Tongue (tissue), 2 donors: ENCODE measurements around the gene MYO9A. TPM values are rescaled to one million over a fixed set of nuclear protein-coding genes. Genes with fewer than 3 reads are reported as not detected.

Experiments
- DNase-seq: peaks from one replicate; pipeline ENCODE4 v3.0.0-alpha.2; 2015
- total RNA-seq: library from RNA; depleted of rRNA; stranded (reverse); fragments of >200 nt; gene quantifications from one replicate; pipeline ENCODE4 v1.2.3, GENCODE V29; 2014

The MYO9A gene
- total RNA-seq, 1 donor from 2014 or later = 111 TPM

DNA sequence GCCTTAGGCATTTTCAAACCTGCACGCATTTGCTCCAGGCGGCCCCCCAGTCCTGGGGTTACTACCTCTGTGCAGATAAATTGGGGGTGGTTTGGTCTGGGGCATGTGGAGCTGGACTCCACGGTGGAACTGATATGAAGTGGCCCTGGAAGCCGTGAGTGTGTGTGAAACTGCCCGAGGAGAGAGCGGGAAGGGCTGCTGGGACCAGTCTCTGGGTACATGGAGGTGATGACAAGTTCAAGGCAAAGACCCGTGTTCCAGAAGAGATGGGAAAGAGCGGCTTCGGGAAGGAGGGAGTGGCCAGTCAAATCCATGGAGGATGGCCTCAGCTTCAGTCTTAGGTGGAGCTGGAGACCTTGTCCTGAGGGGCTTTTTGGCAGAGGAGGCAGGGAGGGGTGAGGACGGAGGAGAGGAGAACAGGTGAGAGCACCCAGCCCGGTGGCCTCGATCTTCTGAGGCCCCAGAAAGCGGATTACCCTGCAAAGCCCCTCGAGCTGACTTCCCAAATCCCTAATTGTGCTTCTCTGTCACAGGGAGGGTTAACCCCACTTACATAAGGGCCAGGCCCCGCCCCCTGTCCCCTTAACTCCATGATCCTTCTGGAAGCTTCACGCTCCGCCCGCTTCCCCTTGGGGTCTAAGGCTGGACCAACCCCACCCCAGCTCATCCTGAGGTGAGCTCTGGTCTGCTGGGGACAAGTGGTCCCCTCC, 309.5 kb downstream of the MYO9A start:
- no peak for DNase-seq

DNA sequence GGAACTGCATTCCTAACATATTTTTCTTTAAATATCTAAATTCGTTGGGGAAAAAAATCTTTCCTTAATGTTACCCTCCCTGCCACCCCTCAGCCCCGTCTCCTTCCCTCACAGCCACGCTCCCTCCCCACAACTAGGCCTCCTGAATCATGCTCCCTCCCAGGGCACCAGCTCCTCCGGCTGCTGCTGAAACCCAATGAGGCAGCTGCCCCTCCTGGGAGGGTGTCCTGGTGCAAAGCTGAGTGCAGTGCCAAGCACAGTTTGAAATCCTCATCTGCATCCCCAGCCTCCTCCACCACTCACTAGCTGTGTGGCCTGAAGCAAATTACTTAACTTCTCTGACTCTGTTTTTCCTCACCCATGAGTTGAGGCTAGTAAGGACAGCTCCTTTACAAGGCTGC, 310.3 kb downstream of the MYO9A start:
- peak; percentile 65 for DNase-seq

DNA sequence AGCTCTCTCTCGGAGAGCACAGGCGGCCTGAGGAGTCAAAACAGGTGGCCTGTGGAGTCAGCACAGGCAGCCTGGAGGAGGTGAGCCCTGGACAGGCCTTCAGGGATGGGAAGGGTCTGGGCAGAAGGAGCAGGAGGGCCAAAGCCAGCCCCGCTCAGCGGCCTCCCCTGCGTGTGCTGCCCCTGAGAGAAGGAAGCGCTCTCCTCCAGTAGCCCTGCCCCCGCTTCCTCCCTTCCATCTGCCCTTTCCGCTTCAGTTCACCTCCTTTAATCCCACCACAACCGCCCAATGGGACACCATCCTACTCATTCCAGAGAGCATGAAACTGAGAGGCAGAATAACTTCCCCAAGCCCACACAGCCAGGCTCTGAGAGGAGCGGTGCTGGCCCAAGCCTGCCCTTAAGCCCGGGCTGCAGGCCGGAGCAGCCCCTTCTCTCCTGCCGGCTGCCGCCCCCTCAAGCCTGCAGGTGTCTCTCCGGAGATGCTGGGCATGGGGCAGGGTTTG, 310.8 kb downstream of the MYO9A start:
- peak; percentile 28 for DNase-seq

DNA sequence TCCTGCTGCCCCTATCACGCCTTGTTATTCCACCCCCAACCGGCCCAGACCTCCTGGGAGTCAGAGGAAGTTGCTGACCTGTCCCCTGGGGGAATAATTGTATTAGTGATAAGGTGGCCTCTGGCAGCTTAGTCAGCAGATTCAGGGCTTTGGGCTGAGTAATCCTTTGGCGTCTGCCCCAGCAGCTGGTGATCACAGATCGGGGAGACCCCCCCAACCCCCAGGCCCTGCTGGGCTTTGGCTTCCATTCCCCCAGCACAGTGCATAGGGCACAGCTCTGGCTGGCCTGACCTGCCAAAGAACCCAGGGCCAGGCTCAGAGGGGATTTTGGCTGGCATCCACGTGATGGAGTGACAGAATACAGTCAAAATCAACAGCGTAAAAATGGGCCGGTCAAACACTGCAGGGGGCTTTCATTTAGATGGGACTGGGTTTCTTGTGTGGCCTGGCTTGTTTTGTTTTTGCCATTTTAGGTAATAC, 311.5 kb downstream of the MYO9A start:
- DNase-seq = peak; percentile 55

DNA sequence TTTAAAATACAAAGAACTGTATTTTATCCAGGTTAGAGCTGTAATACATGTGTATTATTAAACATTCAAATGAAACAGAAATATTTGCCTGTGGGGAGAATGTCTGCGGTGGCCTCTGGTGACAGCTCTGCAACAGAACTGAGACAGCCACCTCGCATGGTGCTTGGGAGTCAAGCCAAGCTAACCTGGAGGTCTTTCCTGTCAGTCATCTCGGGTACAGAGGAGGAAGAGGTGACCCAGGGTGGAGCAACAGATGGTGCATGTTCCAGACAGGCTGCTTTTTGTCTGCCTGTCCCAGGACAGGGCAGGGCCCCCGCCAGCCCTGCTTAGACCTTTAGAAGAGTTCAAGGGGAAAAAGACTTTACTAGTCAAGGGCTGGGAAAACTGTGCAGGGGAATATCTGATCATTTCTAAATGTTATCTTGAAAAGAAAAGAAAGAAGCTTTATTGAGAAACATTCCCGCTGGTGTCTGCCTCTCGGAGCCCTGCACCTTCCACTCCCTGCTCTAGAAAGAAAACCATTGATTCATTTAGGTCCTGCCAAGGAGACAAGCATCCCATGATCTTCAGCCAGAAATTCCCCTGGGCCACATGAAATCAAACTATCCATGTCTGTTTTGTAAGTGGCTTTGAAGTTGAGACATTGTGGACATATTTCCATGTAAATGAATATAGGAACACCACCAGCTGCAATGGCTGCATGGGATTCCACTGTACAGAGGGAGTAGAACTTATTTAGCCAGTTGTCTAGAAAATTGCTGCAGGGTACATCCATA, 313.1 kb downstream of the MYO9A start:
- DNase-seq = peak; percentile 70

DNA sequence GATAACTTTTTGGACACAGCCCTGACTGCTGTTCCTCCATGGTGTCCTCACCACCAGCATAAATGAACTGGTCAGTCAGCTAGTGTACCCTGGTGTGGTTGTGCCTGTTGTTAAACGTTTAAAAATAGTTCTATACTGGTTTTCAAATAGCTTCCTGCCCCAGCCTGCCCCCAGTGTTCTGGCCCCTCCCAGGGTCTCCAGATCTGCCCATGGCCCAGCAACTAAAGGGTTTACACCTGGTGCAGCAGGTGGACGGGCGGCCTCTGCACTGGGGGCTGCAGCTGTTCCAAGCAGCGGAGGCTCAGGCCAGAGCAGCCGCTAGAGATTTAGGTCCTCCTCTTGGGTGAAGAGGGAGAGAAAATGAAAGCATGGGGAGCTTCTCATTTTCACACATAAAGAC, 313.7 kb downstream of the MYO9A start:
- peak; percentile 77 for DNase-seq

DNA sequence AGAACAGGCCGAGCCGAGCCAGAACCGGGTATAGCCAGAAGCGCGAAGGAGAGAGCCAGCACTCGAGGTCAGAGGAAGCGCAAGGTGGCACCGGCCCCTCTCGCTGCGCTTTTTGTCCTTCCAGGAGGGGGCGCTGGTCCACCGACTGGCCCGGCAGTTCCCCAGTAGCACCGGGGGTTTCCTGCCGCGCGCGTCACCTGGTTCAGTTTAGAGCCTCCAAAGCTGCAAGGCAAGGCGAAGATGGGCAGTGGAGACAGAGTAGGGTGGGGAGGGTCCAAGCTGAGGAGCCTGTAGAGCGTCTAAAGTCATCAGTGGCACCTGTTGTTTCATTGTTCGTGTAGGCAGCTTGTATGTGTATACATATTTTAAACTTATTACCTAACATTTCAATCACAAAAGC, 315.2 kb downstream of the MYO9A start:
- DNase-seq = no peak

DNA sequence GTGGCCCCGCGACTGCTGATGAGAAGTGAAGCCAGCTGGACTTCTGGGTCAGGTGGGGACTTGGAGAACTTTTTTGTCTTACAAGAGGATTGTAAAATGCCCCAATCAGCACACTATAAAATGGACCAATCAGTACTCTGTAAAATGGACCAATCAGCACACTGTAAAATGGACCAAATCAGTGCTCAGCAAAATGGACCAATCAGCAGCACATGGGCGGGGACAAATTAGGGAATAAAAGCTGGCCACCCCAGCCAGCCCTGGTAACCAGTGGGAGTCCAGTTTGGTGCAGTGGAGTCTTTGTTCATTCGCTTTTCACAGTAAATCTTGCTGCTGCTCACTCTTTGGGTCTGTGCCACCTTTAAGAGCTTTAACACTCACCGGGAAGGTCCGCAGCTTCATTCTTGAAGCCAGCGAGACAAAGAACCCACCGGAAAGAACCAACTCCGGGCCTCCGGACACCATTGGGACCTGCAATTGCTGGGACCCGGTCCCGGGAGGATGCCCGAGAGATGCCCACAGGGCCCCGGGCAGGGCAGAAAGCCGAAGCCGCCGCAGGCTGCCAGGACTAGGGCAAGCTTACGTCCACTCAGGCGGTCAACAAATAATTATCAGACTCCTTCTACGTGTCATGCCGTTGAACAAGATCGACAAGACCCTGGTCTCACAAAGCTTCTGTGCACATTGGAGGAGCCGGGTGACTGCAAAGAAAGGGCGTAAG, 315.9 kb downstream of the MYO9A start:
- no peak for DNase-seq

DNA sequence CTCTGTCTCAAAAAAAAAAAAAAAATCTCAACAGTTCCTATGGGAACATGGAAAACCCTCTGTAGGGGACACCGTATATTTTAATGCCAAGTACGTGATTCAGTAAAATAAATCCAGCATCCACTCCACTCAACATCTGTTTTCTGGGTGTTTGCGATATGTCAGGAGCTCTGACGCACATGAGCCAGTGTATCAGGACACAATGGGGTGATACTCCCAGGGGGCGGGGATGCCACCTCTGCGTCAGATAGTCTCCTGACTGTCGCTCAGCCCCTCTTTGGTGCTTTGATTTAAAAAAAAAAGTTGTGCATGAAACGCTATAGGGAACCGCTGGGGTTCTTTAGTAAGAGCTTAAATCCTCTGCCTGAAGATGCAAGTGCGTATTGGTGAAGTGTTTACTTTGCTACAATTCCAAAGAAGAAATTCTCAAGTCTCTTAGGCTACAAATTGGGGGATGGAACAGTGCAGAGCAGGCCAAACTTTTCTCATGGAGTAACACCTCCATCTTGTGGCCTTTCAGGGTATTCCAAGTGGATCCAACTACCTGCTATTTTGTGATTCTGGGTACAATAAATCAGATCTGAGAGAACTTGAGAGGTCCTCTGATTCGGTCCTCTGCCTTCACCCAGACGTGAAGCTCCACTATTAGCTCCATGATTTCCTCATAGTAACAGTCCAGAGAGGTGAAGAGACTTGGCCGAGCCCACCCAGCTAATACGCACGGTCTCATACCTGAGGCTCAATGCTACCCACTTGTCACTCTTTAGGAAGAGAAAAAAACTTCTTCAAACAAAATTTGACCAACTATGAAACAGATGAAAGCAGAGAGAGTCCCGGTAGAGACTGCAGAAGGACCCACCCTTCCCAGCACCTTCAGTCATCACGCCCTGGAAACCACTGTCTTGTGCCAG, 316.9 kb downstream of the MYO9A start:
- DNase-seq = peak; percentile 92

DNA sequence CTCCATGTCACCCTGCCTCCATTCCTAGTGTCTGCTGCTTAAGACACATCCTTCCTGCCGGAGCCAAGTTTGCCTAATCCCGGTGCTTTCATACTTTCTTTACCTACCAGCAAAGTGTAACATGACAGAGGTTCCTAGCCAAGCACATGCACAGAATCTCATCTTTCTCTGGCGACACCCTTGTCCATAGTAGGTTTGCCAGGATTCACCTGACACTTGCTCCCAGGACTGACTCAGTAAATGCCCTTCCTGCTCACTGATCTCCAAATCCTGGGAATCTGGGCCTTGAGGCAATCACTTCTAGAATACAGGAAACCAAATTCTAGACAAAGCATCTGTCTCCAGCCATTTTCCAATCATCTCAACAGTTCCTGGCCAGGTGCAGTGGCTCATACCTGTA, 317.8 kb downstream of the MYO9A start:
- DNase-seq = no peak

DNA sequence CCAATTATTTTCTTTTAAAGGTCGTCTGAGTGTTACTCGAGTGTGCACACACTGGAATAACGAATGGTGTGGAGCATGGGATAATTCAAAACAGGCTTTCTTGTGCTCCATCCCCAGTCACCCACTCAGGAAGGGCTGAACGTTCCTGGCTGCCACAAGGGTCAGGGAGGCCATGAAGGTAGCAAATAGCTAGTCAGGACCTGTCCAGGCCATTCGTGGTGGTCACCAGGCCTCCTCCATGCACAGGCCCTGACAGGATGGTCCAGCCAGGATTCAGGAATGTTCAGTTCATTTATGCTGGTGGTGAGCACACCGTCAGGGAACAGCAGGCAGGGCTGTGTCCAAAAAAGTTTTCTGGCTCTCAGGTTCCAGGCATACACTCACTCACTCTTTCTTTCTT, 319.3 kb downstream of the MYO9A start:
- no peak for DNase-seq

DNA sequence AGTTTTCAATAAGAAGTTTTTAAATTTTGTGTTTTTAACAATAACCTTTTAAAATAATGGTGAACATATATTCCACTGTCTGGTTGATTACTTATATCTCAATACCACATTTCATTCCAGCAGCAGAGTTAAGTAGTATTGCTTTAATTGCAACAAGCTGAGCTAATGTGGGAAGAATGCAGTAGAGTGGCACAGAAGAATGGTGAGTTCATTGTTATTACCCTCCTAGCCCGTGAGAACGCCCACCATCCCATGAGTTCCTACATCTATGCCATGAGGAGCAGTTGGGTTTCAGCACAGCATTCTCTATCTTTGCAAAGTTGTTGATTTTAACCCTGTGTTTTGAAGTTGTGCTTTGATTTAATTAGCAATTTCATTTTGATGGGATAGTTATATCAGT, 325.4 kb downstream of the MYO9A start:
- no peak for DNase-seq

DNA sequence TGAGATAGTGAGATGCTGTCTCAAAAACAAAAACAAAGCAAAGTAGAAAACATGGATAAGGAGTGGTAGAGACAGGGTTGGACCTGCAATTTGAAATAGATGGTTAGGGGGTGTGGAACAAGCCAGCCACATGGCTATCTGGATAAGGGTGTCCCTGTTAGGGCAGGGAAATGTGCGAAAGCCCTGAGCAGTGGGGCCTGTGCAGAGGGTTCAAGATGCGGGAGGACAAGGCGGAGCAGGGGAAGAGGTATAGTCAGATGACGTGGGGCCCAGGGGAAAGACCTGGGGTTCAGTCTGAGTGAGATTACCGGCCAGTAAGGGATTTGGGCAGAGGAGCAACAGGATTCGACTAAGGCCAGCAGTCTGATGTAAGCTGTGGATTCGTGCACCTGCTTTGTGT, 326.0 kb downstream of the MYO9A start:
- no peak for DNase-seq

DNA sequence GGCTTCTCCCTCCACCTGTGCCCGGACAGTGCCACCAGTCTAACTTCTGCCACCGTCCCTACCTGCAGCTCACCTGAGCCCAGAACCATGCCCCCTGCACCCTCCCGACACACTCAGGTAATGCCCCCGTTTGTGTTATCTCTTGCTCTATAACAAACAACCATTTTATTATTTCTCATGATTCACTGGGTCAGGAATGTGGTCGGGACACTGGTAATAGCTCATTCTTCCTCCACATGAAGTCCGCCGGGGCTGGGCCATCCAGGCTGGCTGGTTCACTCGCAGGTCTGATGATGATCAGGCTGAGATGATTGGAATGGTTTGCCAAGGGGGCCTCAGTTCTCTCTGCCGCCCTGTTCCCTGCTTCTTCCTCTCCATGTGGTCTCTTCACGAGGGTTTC, 327.9 kb downstream of the MYO9A start:
- no peak for DNase-seq

DNA sequence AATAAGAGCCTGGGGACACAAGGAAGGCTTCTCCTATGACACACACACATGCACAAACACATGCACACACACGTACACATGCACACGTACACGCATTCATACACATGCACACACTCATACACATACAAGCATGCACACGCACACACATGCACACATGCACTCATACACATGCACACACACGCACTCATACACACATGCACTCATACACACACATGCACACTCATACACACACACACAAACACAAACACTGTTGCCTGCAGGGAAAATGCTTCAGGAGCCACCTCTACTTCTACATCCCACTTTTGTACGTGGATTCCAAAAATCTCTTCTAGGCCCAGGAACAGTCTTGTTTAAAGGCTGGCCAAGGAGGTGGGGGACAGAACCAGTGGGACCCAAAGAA, 328.3 kb downstream of the MYO9A start:
- DNase-seq = no peak

DNA sequence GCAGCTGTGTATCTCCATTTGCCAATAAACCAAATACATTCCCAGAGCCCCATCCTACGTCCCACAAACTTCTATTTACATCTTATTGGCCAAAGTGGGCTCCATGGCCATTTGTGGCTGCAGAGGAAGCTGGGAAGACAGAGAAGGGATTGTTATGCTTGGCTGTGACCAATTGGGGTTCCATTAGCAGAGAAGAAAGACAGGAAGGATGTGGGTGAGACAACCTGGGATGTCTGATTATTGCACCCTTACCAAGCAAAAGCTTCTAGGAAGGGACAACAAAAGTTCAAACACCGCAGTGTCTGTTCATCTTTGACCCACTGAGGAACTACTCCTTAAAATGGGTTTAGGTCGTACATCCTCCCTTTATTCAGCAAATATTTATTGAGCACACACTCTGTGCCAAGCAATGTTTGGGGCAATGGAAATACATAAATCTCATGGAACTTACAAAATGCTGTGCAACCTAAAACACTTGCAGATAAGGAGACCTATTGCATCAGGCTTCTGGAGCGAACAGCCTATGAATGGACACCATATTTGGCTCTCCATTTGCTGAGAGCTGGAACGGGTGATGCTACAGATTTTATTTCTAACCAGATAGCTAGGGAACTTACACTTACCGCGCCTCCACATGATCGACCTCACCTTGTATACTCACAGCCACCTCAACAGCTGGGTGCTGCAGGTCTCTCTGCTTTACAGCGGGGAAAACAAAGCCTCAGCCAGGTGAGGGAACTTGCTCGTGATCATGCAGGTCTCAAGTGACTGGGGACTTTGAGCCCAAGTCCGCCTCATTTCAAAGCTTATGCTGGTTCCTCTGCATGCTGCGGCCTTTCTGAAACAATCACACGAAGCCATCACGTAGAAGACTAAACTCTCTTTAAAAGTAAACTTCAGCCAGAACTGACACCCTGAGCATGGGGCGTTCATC, 329.0 kb downstream of the MYO9A start:
- no peak for DNase-seq

DNA sequence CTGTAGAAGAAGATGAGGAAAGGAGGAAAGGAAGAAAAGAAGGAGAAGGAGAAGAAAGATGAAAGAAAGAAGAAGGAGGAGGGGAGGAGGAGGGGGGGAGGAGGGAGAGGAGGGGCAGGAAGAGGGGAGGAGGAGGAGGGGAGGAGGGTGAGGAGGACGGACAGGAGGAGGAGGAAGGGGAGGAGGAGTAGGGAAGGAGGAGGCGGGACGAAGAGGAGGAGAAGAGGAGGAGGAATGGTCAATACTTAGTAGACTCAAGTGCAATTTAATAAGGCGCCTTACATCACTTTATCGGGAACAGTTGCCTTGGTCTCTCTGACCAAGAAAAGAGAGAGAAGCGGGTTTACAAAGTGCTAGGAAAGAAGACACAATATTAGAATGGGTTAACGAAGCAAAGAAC, 331.3 kb downstream of the MYO9A start:
- no peak for DNase-seq

DNA sequence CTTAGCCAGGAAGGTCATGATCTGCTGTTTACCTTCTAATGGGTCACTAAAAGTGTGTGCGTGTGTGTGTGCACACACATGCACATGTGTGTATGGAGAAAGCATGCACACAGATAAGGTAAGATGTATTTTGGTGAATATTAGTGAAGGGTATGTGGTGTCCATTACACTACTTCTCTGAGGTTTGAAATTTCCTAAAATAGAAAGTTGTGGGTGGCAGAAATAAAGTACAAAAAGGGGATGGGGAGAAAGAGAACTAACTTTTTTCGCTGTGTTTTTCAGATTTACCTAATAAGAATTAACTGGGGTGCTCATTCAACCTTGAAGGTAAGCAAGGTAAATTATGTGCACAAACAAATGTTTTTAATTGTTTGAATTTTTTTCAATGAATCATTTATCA, 332.0 kb downstream of the MYO9A start:
- no peak for DNase-seq

DNA sequence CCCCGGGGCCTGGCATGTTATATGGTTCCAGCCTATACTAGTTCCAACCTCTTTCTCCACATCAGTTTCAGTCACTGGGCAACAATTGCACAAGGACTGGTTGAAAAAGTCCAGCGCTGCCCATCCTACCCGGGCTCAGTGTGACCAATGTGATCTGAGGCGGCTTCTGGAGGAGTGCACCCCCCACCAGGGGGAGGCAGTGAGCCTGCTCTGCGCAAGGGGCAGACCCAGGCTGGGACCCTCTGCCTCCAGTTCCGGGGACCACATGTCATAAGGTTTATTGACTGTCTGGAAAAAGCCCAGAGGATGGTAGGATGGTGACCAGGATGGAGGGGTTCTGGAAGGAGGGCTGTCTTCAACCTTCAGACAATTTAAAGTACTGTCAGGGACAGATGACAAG, 333.2 kb downstream of the MYO9A start:
- no peak for DNase-seq

DNA sequence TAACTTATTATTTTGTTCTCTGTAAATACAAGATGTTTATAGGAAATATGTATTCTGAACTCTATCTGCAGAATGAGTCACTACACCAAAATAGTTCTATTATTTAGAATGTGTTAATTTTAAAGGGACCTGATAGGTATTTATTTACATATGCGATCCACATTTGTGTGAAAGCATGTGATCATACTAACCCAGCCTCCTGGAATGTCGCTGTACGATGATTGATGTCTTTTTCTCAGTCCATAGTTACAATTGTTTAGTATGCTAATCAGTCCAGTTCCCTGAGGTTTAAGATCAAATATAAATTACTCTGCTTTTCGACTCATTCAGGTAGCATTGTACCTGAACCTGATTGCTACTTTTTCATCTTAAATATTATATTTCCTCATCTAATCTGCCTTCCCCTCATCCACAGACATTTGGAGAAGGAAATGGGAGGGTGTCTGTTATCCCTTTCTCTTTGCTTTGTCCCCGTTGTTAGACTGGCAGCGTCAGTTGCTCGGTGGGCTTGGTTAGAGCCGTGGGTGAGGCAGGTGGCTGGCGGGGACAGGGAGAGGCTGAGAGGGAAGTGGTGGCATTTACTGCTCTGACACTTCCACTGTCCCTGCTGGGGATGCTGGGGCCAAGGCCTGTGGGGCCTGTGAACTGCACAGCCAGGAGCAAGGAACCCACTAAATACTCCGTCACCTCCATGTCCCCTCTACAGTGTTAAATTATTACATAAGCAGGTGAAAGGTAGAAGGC, 335.4 kb downstream of the MYO9A start:
- peak; percentile 41 for DNase-seq
